Testis (tissue), 5 donors: ENCODE data around the gene ZNF558. TPM values are rescaled to one million over a fixed set of nuclear protein-coding genes. Genes with fewer than 3 reads are reported as not detected.

Experiments
- DNase-seq: peaks from one replicate; pipeline ENCODE4 v3.0.0-alpha.2; 2019
- H3K27ac ChIP-seq, 2 donors: fragments of 200-600 bp; sonication (generic); one replicate each; pipeline ENCODE4 v1.5.1; 2019
- H3K27me3 ChIP-seq: fragments of 200-600 bp; sonication (generic); one replicate; pipeline ENCODE4 v1.5.1; 2019
- H3K36me3 ChIP-seq: fragments of 200-600 bp; sonication (generic); one replicate; pipeline ENCODE4 v1.5.1; 2017; ENCODE audit warnings: low read depth; ENCODE audit errors: missing control alignments
- H3K4me1 ChIP-seq: fragments of 200-600 bp; sonication (generic); one replicate; pipeline ENCODE4 v1.5.1; 2019
- H3K4me3 ChIP-seq, 2 donors: fragments of 200-600 bp; sonication (generic); one replicate each; pipeline ENCODE4 v1.5.1; 2017 to 2019
- H3K9me3 ChIP-seq: fragments of 200-600 bp; sonication (generic); one replicate; pipeline ENCODE4 v1.5.1; 2017
- CTCF ChIP-seq, 3 experiments: fragments of 450-650 bp in 2 of 3; fragments of 200-600 bp in 1 of 3; sonication (generic) in 1 of 3; IDR thresholded peaks; one replicate each; pipeline ENCODE4 v1.5.1; 2016 to 2019; ENCODE audit warnings: antibody characterized with exemption in 3 of 3, mild to moderate bottlenecking in 2 of 3, moderate library complexity in 1 of 3
- POLR2A ChIP-seq: fragments of 450-650 bp; IDR thresholded peaks from one replicate; pipeline ENCODE4 v1.6.1; 2017; ENCODE audit warnings: antibody characterized with exemption, mild to moderate bottlenecking, moderate library complexity
- WGBS, 2 donors: methylation state at CpG; one replicate each; pipeline ENCODE4 v1.1.5; 2018; 5-methylcytosine and 5-hydroxymethylcytosine counted together
- intact Hi-C: fragments of 100-400 bp; cut with DNase I; formaldehyde crosslinking; loops from one replicate; pipeline ENCODE4 v1.15.1; 2023; ENCODE audit warnings: low total_unique reads
- long read RNA-seq, 2 donors: transcript quantifications; one replicate each; lab custom pipeline, GENCODE V29; 2026
- polyA plus RNA-seq: library from polyadenylated mRNA; stranded (reverse); fragments of 350-450 nt; fragmentation: Illumina TruSeq; extraction: RNeasy Lipid Tissue Mini Kit (QIAGEN cat#74804); gene quantifications from one replicate; pipeline ENCODE4 v1.2.3, GENCODE V29; 2014; ENCODE audit warnings: low read depth, low replicate concordance; ENCODE audit not compliant: insufficient read depth
- total RNA-seq, 2 donors: library from RNA; depleted of rRNA; stranded (reverse); fragments of >200 nt; gene quantifications; one replicate each; pipeline ENCODE4 v1.2.3, GENCODE V29; 2016

The ZNF558 gene
- 10 to 100 TPM; 29.8 to 37.0 TPM for total RNA-seq
- polyA plus RNA-seq, result 13.1 TPM
- long read RNA-seq, donor 1, partial matches to known transcripts, result 0 of 2 reads
- long read RNA-seq, donor 1, other reads (novel, unspliced or antisense), result 0 of 2 reads
- long read RNA-seq, donor 2, full-length matches to known transcripts, result 1 of 1 reads
- long read RNA-seq, donor 2, partial matches to known transcripts, result 0 of 1 reads
- long read RNA-seq, donor 2, other reads (novel, unspliced or antisense), result 0 of 1 reads

GRCh38 chr19:8832132-8833021 lies at the start of gene ZNF558, which contains the start of gene MBD3L1:
ZNF558 (minus strand) TSS chr19:8832304; CDS start chr19:8822659, 9,645 bp downstream.
MBD3L1 (plus strand) TSS chr19:8832377; CDS start chr19:8842679, 10,302 bp downstream.
- Histone ChIP-seq H3K4me3 (peak within 1 kb of the TSS; percentile 87 to 89), H3K9me3 (no peaks in the 10 kb centered on the region), H3K27me3 (no peaks in the 10 kb centered on the region), H3K27ac (peak within 1 kb of the TSS; percentile 78 to 95), H3K36me3 (no peaks in the 10 kb centered on the region), H3K4me1 (peaks cover 6% of the 10 kb centered on the region)
- peak in 2 of 3 experiments; percentile 12 to 27 for TF ChIP-seq CTCF (IDR thresholded peaks at IDR 0.05)
- TF ChIP-seq POLR2A, result no peak
- WGBS, 2 donors, result 0 to 2% methylated on average over 20 to 29 of the region's 78 CpGs
- intact Hi-C loops, result no loop called here
- peak; percentile 98 for DNase-seq

- Histone ChIP-seq H3K36me3 (no peaks in the 10 kb centered on the region), H3K4me1 (no peaks in the 10 kb centered on the region), H3K27me3 (no peaks in the 10 kb centered on the region), H3K27ac (no peak overlapping the region), H3K4me3 (no peak overlapping the region), H3K9me3 (no peaks in the 10 kb centered on the region)
- intact Hi-C loops, result no loop called here
- DNase-seq, result no peak
- TF ChIP-seq CTCF (IDR thresholded peaks at IDR 0.05) (no peak), POLR2A (no peak)
These were observed 49.4 kb upstream of the ZNF558 start for GRCh38 chr19:8881512-8881911.

GRCh38 chr19:8880868-8881488 lies 48.9 kb upstream of the ZNF558 start:
- no peaks in the 10 kb centered on the region for H3K36me3 ChIP-seq
- WGBS, 2 donors, result 64 to 71% methylated on average over 2 of the region's 2 CpGs
- intact Hi-C loops, result no loop called here
- no peaks in the 10 kb centered on the region for H3K9me3 ChIP-seq
- H3K4me1 ChIP-seq, result no peaks in the 10 kb centered on the region
- no peak overlapping the region for H3K27ac ChIP-seq
- no peak for DNase-seq
- H3K27me3 ChIP-seq, result no peaks in the 10 kb centered on the region
- no peak for TF ChIP-seq POLR2A
- TF ChIP-seq CTCF (IDR thresholded peaks at IDR 0.05), result no peak
- no peak overlapping the region for H3K4me3 ChIP-seq

- no peak overlapping the region for H3K27ac ChIP-seq
- no peaks in the 10 kb centered on the region for H3K9me3 ChIP-seq
- no peak overlapping the region for H3K4me3 ChIP-seq
- TF ChIP-seq CTCF (IDR thresholded peaks at IDR 0.05), result no peak
- no peak for TF ChIP-seq POLR2A
- no peaks in the 10 kb centered on the region for H3K36me3 ChIP-seq
- DNase-seq, result peak; percentile 74
- 16% methylated on average over 6 of the region's 6 CpGs for WGBS, 2 donors
- no peaks in the 10 kb centered on the region for H3K27me3 ChIP-seq
- intact Hi-C loops, result no loop called here
- no peaks in the 10 kb centered on the region for H3K4me1 ChIP-seq
These were observed 46.0 kb upstream of the ZNF558 start for GRCh38 chr19:8877854-8878705.
